ENCODE results near the gene MDM4. TPM values are rescaled to one million over a fixed set of nuclear protein-coding genes. Genes with fewer than 3 reads are reported as not detected.
"Not testable (repeated sequence)": the region's sequence is repeated elsewhere in the genome, so short reads cannot be mapped to it uniquely, and the experiment has no call there.

The MDM4 gene
- total RNA-seq, 3 donors from 2014 or later = 57.4 to 70.3 (median 66.0) TPM

DNA sequence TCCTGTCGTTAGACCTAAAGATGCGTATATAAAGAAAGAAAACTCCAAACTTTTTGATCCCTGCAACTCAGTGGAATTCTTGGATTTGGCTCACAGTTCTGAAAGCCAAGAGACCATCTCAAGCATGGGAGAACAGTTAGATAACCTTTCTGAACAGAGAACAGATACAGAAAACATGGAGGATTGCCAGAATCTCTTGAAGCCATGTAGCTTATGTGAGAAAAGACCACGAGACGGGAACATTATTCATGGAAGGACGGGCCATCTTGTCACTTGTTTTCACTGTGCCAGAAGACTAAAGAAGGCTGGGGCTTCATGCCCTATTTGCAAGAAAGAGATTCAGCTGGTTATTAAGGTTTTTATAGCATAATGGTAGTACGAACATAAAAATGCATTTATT lies 33.1 kb downstream of the MDM4 start:
- no peaks in the 10 kb centered on the region for H3K27me3 Mint-ChIP-seq (ENCODE audit: low read depth)
- ATAC-seq (no peak), DNase-seq (no peak)
- no peaks in the 10 kb centered on the region for H3K9me3 Mint-ChIP-seq
- peaks cover 53% of the 10 kb centered on the region for H3K36me3 Mint-ChIP-seq (ENCODE audit: insufficient read depth)
- peaks cover 28% of the 10 kb centered on the region for H3K4me1 Mint-ChIP-seq (ENCODE audit: low read depth)
- no peak overlapping the region for H3K4me3 Mint-ChIP-seq

DNA sequence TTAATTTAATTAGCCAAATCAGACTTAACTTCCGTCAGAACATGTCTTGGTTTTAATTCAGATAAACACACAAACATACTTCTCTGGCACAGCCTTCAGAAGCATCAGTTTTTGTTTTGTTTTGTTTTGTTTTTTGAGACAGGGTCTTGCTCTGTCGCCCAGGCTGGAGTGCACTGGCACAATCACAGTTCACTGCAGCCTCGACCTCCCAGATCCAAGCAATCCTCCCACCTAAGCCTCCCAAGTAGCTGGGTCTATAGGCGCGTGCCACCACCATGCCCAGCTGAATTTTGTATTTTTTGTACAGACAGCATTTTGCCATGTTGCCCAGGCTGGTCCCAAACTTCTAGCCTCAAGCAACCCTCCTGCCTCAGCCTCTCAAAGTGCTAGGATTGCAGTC lies 34.7 kb downstream of the MDM4 start:
- H3K4me1 Mint-ChIP-seq (ENCODE audit: low read depth) = peaks cover 15% of the 10 kb centered on the region
- H3K27me3 Mint-ChIP-seq (ENCODE audit: low read depth) = no peaks in the 10 kb centered on the region
- no peaks in the 10 kb centered on the region for H3K9me3 Mint-ChIP-seq
- ATAC-seq (no peak), DNase-seq (no peak)
- no peak overlapping the region for H3K4me3 Mint-ChIP-seq
- peaks cover 39% of the 10 kb centered on the region for H3K36me3 Mint-ChIP-seq (ENCODE audit: insufficient read depth)

DNA sequence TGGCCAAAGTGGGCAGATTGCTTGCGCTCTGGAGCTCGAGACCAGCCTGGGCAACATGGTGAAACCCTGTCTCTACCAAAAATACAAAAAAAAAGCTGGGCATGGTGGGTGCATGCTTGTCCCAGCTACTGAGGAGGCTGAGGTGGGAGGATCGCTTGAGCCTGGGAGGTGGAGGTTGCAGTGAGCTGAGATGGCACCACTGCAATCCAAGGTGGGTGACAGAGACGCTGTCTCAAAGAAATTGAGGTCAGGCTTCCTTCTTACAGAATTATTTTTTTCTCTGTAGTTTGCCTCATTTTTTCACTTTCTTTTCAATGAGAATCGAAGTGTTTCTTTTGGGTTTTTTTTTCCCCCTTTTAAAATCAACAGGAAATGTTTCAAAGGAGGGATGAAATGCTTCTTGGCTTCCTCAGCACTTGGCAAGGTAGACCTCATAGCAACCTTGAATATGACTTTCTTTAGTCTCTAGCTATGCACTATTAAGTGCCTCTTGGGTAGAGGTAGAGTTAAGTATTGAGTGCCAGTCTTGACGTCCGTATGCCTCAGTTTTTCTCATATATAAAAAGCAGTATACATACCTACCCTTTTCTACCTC lies 40.3 kb downstream of the MDM4 start:
- DNase-seq (no peak), ATAC-seq (no peak)
- Mint-ChIP-seq H3K27me3 (ENCODE audit: low read depth) (no peaks in the 10 kb centered on the region), H3K9me3 (no peaks in the 10 kb centered on the region), H3K36me3 (ENCODE audit: insufficient read depth) (peaks cover 29% of the 10 kb centered on the region), H3K4me1 (ENCODE audit: low read depth) (peaks cover 28% of the 10 kb centered on the region), H3K4me3 (no peak overlapping the region)

DNA sequence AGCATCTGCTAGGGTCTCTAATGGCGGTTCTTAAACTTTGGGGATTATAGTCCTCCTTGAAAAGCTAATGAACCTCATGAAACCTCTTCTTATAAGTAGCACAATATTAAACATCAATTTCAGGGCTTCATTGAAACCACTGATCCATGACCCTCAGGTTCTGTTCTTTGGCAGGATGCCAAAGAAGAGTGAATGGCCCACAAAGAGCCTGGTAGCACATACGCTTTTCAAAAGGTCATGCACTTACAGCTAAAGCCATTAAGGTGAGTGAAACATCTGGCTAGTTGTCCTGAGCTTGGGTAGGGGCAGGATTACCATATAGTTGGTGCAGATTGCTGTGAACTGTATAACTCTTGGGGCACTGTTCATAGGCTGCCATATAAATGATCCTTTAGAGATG lies 42.3 kb downstream of the MDM4 start:
- Mint-ChIP-seq H3K27me3 (ENCODE audit: low read depth) (no peaks in the 10 kb centered on the region), H3K4me1 (ENCODE audit: low read depth) (peaks cover 36% of the 10 kb centered on the region), H3K36me3 (ENCODE audit: insufficient read depth) (peaks cover 27% of the 10 kb centered on the region), H3K9me3 (no peaks in the 10 kb centered on the region), H3K4me3 (no peak overlapping the region)
- DNase-seq (no peak), ATAC-seq (no peak)

DNA sequence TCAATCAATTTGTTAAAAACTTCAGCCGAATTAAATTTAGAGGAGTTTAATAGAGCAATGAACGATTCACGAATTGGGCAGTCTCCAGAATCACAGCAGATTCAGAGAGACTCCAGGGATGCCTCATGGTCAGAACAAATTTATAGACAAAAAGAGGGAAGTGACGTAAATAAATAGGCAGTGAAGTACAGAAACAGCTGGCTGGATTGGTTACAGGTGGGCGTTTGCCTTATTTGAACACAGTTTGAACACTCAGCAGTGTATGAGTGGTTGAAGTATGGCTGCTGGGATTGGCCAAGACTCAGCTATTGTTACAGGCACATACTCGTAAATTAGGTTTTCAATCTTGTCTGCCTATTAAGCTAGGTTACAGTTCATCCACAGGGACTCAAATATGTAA lies 43.8 kb downstream of the MDM4 start:
- peaks cover 27% of the 10 kb centered on the region for H3K36me3 Mint-ChIP-seq (ENCODE audit: insufficient read depth)
- not testable (repeated sequence) for H3K9me3 Mint-ChIP-seq; H3K4me3 Mint-ChIP-seq; H3K27me3 Mint-ChIP-seq (ENCODE audit: low read depth); ATAC-seq; DNase-seq
- peaks cover 47% of the 10 kb centered on the region for H3K4me1 Mint-ChIP-seq (ENCODE audit: low read depth)

DNA sequence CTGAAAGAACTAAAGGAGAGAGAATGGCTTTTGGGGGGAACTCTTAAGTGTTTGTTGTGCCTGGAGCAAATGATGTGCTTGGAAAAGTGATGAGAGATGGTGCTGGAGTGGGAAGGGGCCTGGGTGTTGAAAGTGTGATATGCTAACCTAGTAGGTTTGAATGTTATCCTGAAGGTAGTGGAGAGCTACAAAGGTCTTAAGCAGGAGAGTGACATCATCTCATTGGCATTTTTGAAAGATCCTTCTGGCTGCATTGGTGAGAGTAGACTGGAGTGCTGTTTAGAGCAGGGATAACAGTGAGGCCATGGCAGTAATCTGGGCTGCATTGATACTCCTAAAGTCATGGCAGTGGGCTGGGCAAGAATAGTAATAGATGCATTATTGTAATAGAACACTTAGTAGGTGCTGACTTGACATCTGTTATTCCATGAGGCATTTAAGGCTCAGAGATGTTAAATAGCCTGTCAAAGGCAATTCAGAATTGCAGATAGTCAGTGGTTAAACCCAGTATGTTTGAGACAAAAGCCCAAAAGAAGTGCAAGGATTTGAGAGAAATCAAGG lies 44.5 kb downstream of the MDM4 start:
- DNase-seq (no peak), ATAC-seq (no peak)
- Mint-ChIP-seq H3K4me3 (no peak overlapping the region), H3K4me1 (ENCODE audit: low read depth) (peaks cover 54% of the 10 kb centered on the region), H3K27me3 (ENCODE audit: low read depth) (no peaks in the 10 kb centered on the region), H3K36me3 (ENCODE audit: insufficient read depth) (peaks cover 28% of the 10 kb centered on the region), H3K9me3 (no peaks in the 10 kb centered on the region)

DNA sequence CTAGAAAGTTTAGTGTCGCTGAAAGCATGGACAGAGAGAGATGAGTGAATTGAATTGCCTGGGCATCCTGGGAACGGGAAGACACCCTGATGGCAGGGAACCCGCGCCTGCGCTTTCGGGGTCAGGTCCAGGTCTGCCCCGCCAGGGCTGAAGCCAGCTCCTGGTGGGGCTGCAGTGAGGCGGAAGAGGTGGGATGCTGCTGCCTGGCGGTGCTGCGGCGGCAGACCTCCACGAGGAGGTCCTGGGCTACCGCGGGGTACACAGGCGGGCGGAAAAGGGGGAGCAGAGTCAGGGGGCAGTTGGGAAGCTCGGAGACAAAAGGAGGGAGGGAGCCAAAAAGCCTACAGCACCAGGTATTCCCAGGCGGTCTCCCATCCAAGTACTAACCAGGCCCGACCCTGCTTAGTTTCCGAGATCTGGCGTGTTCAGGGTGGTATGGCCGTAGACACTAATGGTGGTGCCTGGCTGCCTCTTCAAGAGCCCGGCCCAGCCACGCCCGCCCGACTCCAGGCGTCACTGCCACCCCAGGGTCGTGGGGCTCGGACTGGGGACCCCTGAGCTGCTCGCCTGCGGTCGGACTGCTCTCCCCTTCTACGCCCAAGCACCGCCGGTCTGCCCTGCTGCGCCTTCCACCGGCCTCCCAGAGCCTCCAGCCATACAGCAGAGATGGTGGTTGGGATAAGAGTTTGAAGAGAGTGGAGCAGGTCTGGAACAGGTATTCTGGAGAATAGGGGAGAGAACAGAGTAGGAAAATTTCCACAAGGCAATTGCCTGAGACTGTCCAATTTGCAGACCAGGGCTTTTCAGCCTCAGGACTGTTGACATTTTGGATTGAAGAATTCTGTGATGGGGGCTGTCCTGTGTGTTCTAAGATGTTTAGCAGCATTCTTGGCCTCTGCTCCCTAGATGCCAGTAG lies 46.1 kb downstream of the MDM4 start:
- Mint-ChIP-seq H3K36me3 (ENCODE audit: insufficient read depth) (peaks cover 20% of the 10 kb centered on the region), H3K4me3 (no peak overlapping the region), H3K4me1 (ENCODE audit: low read depth) (peaks cover 46% of the 10 kb centered on the region), H3K27me3 (ENCODE audit: low read depth) (no peaks in the 10 kb centered on the region), H3K9me3 (no peaks in the 10 kb centered on the region)
- no peak for DNase-seq
- no peak for ATAC-seq

DNA sequence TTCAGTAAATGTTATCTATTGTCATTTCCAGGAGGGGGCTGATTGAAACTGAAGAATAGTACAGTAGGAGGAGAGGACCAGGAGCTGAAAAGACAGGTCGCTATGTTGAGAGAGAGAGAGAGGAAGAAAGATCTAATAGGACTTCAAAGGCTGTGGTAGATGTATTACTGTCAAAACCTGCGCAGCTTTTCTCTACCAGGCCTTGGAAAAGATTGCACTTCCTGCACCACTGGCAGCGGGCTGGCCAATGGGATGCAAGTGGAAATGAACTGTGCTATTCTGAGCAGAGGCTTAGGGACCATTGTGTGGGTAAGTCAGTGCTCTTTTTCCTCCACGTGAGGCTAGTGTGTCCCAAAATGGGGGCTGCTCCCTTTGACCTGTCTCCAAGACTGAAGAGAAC lies 47.1 kb downstream of the MDM4 start:
- ATAC-seq (no peak), DNase-seq (no peak)
- no peak overlapping the region for H3K4me3 Mint-ChIP-seq
- H3K36me3 Mint-ChIP-seq (ENCODE audit: insufficient read depth) = peaks cover 25% of the 10 kb centered on the region
- no peaks in the 10 kb centered on the region for H3K27me3 Mint-ChIP-seq (ENCODE audit: low read depth)
- no peaks in the 10 kb centered on the region for H3K9me3 Mint-ChIP-seq
- H3K4me1 Mint-ChIP-seq (ENCODE audit: low read depth) = peaks cover 44% of the 10 kb centered on the region

DNA sequence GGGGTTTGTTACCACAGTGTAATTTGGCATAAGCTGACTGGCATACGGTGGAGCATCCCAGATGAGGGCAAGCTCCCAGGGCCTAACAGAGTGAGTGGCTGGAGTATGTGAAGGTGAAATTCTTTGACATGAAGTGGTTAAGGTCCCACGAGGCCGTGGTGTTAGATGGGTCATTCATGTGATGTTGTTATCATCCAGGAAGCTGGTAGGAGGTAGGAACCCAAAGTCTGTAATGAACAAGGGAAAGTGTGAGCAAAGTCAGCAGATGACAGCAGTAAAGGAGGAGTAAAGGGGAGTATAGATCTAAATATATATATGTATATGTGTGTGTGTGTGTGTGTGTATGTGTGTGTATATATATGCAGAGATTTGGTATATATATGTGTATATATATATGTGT lies 47.6 kb downstream of the MDM4 start:
- Mint-ChIP-seq H3K4me3 (no peak overlapping the region), H3K27me3 (ENCODE audit: low read depth) (no peaks in the 10 kb centered on the region), H3K36me3 (ENCODE audit: insufficient read depth) (peaks cover 27% of the 10 kb centered on the region), H3K9me3 (no peaks in the 10 kb centered on the region), H3K4me1 (ENCODE audit: low read depth) (peaks cover 44% of the 10 kb centered on the region)
- no peak for ATAC-seq
- no peak for DNase-seq

DNA sequence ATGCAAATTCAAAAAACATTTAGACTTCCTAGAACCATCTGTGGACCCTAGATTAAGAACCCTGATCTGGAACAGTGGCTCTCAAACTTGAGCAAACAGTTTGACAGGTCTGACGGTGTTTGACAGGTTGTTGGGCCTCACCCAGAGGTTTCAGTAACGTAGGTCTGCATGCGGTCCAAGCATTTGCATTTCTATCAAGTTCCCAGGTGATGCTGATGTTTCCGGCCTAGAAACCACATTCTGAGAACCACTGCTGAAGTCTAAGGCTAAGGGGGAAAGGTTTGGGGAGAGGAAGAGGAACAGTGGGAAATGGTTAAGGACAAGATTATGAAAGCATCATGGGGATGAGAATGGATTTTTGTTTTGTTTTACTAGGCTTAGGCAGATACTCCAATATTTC lies 48.6 kb downstream of the MDM4 start:
- H3K9me3 Mint-ChIP-seq = no peaks in the 10 kb centered on the region
- H3K4me3 Mint-ChIP-seq = no peak overlapping the region
- no peaks in the 10 kb centered on the region for H3K27me3 Mint-ChIP-seq (ENCODE audit: low read depth)
- peaks cover 35% of the 10 kb centered on the region for H3K36me3 Mint-ChIP-seq (ENCODE audit: insufficient read depth)
- DNase-seq (no peak), ATAC-seq (peak; percentile 17 to 41)
- H3K4me1 Mint-ChIP-seq (ENCODE audit: low read depth) = peaks cover 44% of the 10 kb centered on the region

DNA sequence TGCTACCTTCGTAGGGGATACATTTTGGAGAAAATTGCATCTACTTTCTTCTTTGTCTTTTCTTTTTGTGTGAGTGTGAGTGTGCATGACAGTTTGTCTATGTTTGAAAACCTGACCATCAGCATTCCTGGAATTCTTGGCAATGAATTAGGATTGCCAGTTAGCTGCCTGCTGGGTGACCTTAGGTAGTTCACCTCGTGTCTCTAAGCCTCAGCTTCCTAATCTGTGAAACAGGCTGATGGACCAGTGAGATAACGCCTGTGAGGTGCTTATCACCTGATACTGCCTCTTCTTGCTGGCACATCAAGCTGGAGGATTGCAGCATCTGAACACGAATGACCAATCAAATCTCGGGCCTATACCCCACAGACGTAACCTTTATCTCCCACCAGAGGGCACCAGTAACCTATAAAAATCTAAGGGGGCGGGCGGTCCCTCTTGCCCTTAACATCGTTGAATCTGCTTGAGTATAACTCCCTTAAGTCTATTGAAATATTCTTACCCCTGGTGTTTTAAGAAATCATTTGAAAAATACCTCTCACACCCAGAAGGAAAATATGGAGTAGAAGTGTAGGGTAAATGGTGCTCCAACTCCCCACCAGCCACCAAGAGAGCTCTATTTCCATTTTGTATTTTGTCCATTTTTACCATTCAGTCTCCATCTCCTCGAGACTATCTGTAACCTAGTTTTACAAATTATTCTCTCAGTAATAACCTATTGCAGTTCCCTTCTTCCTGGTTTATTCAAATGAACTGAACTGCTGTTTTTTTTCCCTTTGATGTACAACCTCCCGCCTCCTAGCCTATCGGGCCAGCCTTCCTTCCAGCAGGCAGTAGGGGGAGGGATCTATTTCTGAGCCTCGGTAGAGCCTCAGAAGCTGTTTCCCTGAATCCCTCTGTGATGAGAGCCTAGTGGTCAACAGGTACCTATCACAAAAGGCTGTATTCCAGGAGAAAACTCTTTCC lies 49.7 kb downstream of the MDM4 start:
- Mint-ChIP-seq H3K27me3 (ENCODE audit: low read depth) (no peaks in the 10 kb centered on the region), H3K9me3 (no peaks in the 10 kb centered on the region), H3K36me3 (ENCODE audit: insufficient read depth) (peaks cover 34% of the 10 kb centered on the region), H3K4me1 (ENCODE audit: low read depth) (peaks cover 40% of the 10 kb centered on the region), H3K4me3 (no peak overlapping the region)
- DNase-seq (peak; percentile 38), ATAC-seq (peak; percentile 86 to 88)

DNA sequence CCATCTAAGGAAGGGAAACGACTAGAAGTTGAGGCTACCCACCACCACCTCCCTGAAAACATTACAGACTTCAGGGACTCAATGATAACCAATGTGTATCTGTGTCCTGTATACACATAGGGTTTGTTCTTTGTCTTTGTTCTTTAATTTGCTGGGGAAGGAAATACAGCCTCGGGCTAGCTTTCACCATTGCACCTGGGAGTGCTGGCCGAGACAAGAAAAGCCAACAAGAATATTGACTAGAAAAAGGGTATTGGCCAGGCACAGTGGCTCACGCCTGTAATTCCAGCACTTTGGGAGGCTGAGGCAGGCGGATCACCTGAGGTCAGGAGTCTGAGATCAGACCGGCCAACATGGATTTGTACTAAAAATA lies 50.4 kb downstream of the MDM4 start:
- Mint-ChIP-seq H3K4me1 (ENCODE audit: low read depth) (peaks cover 39% of the 10 kb centered on the region), H3K27me3 (ENCODE audit: low read depth) (no peaks in the 10 kb centered on the region), H3K36me3 (ENCODE audit: insufficient read depth) (peaks cover 35% of the 10 kb centered on the region), H3K9me3 (no peaks in the 10 kb centered on the region), H3K4me3 (no peak overlapping the region)
- no peak for ATAC-seq
- no peak for DNase-seq

DNA sequence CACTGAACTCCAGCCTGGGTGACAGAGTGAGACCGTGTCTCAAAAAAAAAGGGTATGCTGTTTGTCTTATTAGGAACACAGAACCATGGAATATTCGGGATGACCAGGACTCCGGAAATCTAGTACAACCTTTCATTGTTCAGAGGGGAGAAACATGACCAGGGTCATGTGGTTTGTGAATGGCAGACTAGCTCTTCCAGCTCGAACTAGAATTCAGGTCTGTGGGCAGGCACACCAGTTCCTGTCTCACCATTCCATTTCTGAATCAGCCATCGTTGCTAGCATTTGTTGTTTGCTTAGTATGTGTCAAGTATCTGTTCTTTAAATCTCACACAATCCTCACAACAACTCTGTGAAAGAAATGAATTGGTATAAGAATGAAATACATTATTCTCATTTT lies 50.9 kb downstream of the MDM4 start:
- no peak for ATAC-seq
- DNase-seq = no peak
- Mint-ChIP-seq H3K36me3 (ENCODE audit: insufficient read depth) (peaks cover 34% of the 10 kb centered on the region), H3K4me3 (no peak overlapping the region), H3K4me1 (ENCODE audit: low read depth) (peaks cover 34% of the 10 kb centered on the region), H3K27me3 (ENCODE audit: low read depth) (no peaks in the 10 kb centered on the region), H3K9me3 (no peaks in the 10 kb centered on the region)

Measured in activated T-cell treated with anti-CD3 and anti-CD28 coated beads, Interleukin-2, amount 50 U/mL, for 4 hours (primary cell).